ENCODE data around the gene PIK3C2G. TPM values are rescaled to one million over a fixed set of nuclear protein-coding genes. Genes with fewer than 3 reads are reported as not detected.

PIK3C2G gene
- total and polyA plus RNA-seq, 4 donors, result 0.11 to 4.8 (median 0.74) TPM; not detected in 1

GRCh38 chr12:18564306-18564705 lies 303.0 kb downstream of the PIK3C2G start:
- H3K4me1 ChIP-seq (ENCODE audit: control insufficient read depth in 5 of 5, insufficient read depth in 5 of 5, low read length in 5 of 5), result peaks cover 0 to 7% (median 0%) of the 10 kb centered on the region in 5 donors
- H3K9me3 ChIP-seq (ENCODE audit: control insufficient read depth in 4 of 4, insufficient read depth in 3 of 4, low read length in 3 of 4), result no peaks in the 10 kb centered on the region
- no peak for TF ChIP-seq CTCF (IDR thresholded peaks at IDR 0.05; ENCODE audit: control extremely low read depth, extremely low read depth)
- DNase-seq (no peak), ATAC-seq (ENCODE audit: insufficient read depth, low FRiP score) (no peak)
- H3K27me3 ChIP-seq (ENCODE audit: control insufficient read depth in 3 of 3, insufficient read depth in 3 of 3, low read length in 2 of 3), result no peaks in the 10 kb centered on the region
- no peak overlapping the region for H3K9ac ChIP-seq (ENCODE audit: insufficient read depth in 1 of 2, low read length in 2 of 2)
- no peak overlapping the region for H3K4me3 ChIP-seq
- no peak overlapping the region for H3K27ac ChIP-seq (ENCODE audit: low read depth in 1 of 2, low read length in 1 of 2)
- 55 to 80% methylated on average over 1 of the region's 1 CpG for WGBS, 2 donors
- no peaks in the 10 kb centered on the region for H3K36me3 ChIP-seq (ENCODE audit: control insufficient read depth in 4 of 4, insufficient read depth in 4 of 4, low read length in 4 of 4)

DNA sequence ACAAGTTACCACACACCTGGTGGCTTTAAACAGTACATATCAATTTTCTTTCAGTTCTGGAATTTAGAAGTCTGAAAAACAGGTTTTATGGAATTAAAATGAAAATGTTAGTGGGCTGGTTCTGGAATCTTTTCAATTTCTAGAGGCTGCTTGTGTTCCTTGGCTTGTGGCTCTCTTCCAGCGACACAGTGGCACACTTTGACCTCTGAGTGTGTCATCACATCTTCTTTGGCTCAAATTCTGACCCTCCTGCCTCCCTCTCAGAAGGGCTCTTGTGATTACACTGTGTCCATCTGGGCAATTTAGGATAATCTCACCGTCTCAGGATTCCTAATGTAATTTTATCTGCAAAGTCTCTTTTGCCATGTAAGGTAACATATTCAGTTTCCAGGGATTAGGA lies 306.5 kb downstream of the PIK3C2G start:
- ATAC-seq (ENCODE audit: insufficient read depth, low FRiP score), result no peak
- H3K9me3 ChIP-seq (ENCODE audit: control insufficient read depth in 4 of 4, insufficient read depth in 3 of 4, low read length in 3 of 4), result no peaks in the 10 kb centered on the region
- peaks cover 0 to 5% (median 0%) of the 10 kb centered on the region in 5 donors for H3K4me1 ChIP-seq (ENCODE audit: control insufficient read depth in 5 of 5, insufficient read depth in 5 of 5, low read length in 5 of 5)
- DNase-seq, result peak in 1 of 3 donors; percentile 21
- no peaks in the 10 kb centered on the region for H3K27me3 ChIP-seq (ENCODE audit: control insufficient read depth in 3 of 3, insufficient read depth in 3 of 3, low read length in 2 of 3)
- WGBS, 2 donors, result 56 to 73% methylated on average over 2 of the region's 2 CpGs
- no peak overlapping the region for H3K27ac ChIP-seq (ENCODE audit: low read depth in 1 of 2, low read length in 1 of 2)
- no peak overlapping the region for H3K9ac ChIP-seq (ENCODE audit: insufficient read depth in 1 of 2, low read length in 2 of 2)
- H3K36me3 ChIP-seq (ENCODE audit: control insufficient read depth in 4 of 4, insufficient read depth in 4 of 4, low read length in 4 of 4), result no peaks in the 10 kb centered on the region
- no peak for TF ChIP-seq CTCF (IDR thresholded peaks at IDR 0.05; ENCODE audit: control extremely low read depth, extremely low read depth)
- no peak overlapping the region for H3K4me3 ChIP-seq

GRCh38 chr12:18570543-18570942 lies 309.2 kb downstream of the PIK3C2G start:
- H3K4me1 ChIP-seq (ENCODE audit: control insufficient read depth in 5 of 5, insufficient read depth in 5 of 5, low read length in 5 of 5), result no peaks in the 10 kb centered on the region
- TF ChIP-seq CTCF (IDR thresholded peaks at IDR 0.05; ENCODE audit: control extremely low read depth, extremely low read depth), result no peak
- WGBS, 2 donors, result 91 to 95% methylated on average over 4 of the region's 4 CpGs
- no peaks in the 10 kb centered on the region for H3K36me3 ChIP-seq (ENCODE audit: control insufficient read depth in 4 of 4, insufficient read depth in 4 of 4, low read length in 4 of 4)
- H3K27me3 ChIP-seq (ENCODE audit: control insufficient read depth in 3 of 3, insufficient read depth in 3 of 3, low read length in 2 of 3), result no peaks in the 10 kb centered on the region
- no peaks in the 10 kb centered on the region for H3K9me3 ChIP-seq (ENCODE audit: control insufficient read depth in 4 of 4, insufficient read depth in 3 of 4, low read length in 3 of 4)
- no peak overlapping the region for H3K4me3 ChIP-seq
- DNase-seq (no peak), ATAC-seq (ENCODE audit: insufficient read depth, low FRiP score) (no peak)
- H3K9ac ChIP-seq (ENCODE audit: insufficient read depth in 1 of 2, low read length in 2 of 2), result no peak overlapping the region
- H3K27ac ChIP-seq (ENCODE audit: low read depth in 1 of 2, low read length in 1 of 2), result no peak overlapping the region

DNA sequence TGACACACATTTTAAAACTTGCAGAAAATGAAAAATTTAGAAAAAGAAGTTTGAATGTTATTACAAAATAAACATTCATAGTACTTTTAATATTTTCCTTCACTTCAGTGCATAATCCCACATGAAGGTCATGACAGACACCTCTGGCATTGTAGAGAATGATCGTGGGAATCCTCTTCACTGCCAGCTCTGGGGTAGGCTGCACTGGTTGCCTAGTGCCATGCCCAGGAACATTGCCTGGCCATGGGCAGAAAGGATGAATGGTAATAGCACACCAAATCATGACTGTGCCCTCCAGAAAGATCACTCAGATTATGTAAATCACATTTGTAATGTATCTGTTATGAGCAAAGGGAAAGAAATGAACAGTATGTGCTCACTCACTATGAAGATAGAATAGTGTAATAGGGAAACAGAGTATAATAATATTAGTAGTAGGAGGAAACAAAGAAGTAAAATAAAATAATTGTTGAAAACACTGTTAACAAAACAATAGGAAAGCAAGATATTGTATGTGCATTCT lies 314.8 kb downstream of the PIK3C2G start:
- WGBS, 2 donors, result 70 to 74% methylated on average over 1 of the region's 1 CpG
- ATAC-seq (ENCODE audit: insufficient read depth, low FRiP score), result no peak
- Histone ChIP-seq H3K27me3 (ENCODE audit: control insufficient read depth in 3 of 3, insufficient read depth in 3 of 3, low read length in 2 of 3) (no peaks in the 10 kb centered on the region), H3K9ac (ENCODE audit: insufficient read depth in 1 of 2, low read length in 2 of 2) (no peak overlapping the region), H3K9me3 (ENCODE audit: control insufficient read depth in 4 of 4, insufficient read depth in 3 of 4, low read length in 3 of 4) (no peaks in the 10 kb centered on the region), H3K4me3 (no peak overlapping the region), H3K27ac (ENCODE audit: low read depth in 1 of 2, low read length in 1 of 2) (no peak overlapping the region), H3K4me1 (ENCODE audit: control insufficient read depth in 5 of 5, insufficient read depth in 5 of 5, low read length in 5 of 5) (peaks cover 0 to 3% (median 0%) of the 10 kb centered on the region in 5 donors), H3K36me3 (ENCODE audit: control insufficient read depth in 4 of 4, insufficient read depth in 4 of 4, low read length in 4 of 4) (no peaks in the 10 kb centered on the region)
- TF ChIP-seq CTCF (IDR thresholded peaks at IDR 0.05; ENCODE audit: control extremely low read depth, extremely low read depth), result no peak
- DNase-seq, result no peak

All from lung (tissue), 12 donors.